OCI-LY7 (cell line): ENCODE measurements around the gene FAM118A. TPM values are rescaled to one million over a fixed set of nuclear protein-coding genes. Genes with fewer than 3 reads are reported as not detected.

Experiments used
- BruUV-seq: library from RNA; stranded (reverse); fragments of 400-500 nt; replicated peaks from 2 replicates; lab custom pipeline; 2021; lab: Mats Ljungman, UMichigan
- CTCF ChIA-PET: fragments of 300-600 bp; sonication (Branson Sonifier 250); formaldehyde crosslinking; loops from one replicate; lab custom pipeline; 2022; ENCODE audit warnings: antibody characterized with exemption; ENCODE audit not compliant: unreplicated experiment; lab: Charles Lee
- POLR2A ChIA-PET: fragments of 300-600 bp; sonication (Branson Sonifier 250); formaldehyde crosslinking; loops from one replicate; lab custom pipeline; 2022; ENCODE audit warnings: antibody characterized with exemption; lab: Charles Lee
- DNase-seq: peaks from one replicate; pipeline ENCODE4 v3.0.0-alpha.2; 2015; ENCODE audit warnings: low spot score
- H2AFZ ChIP-seq: fragments of 200-600 bp; sonication (generic), shearing (Covaris generic); 2 replicates; pipeline ENCODE4 v1.6.1; 2014; ENCODE audit warnings: mild to moderate bottlenecking, antibody characterized with exemption, low read length, moderate library complexity
- H3K27ac ChIP-seq: fragments of 200-600 bp; sonication (generic); 2 replicates; pipeline ENCODE4 v1.5.1; 2014; ENCODE audit warnings: mixed run types, low read depth, mild to moderate bottlenecking, moderate library complexity, low read length, inconsistent platforms; ENCODE audit not compliant: poor library complexity, severe bottlenecking
- H3K36me3 ChIP-seq: fragments of 200-600 bp; sonication (generic); 2 replicates; pipeline ENCODE4 v1.6.1; 2014; ENCODE audit warnings: mild to moderate bottlenecking, antibody characterized with exemption, low read length, moderate library complexity, mixed read lengths; ENCODE audit not compliant: insufficient read depth
- H3K4me1 ChIP-seq: fragments of 200-600 bp; sonication (generic); 2 replicates; pipeline ENCODE4 v1.5.1; 2014; ENCODE audit warnings: mild to moderate bottlenecking, low read length; ENCODE audit not compliant: insufficient read depth, poor library complexity, severe bottlenecking
- H3K4me2 ChIP-seq: fragments of 200-600 bp; sonication (generic); 2 replicates; pipeline ENCODE4 v1.6.1; 2014; ENCODE audit warnings: mild to moderate bottlenecking, low read length
- H3K4me3 ChIP-seq: fragments of 200-600 bp; sonication (generic); 2 replicates; pipeline ENCODE4 v1.5.1; 2014; ENCODE audit warnings: mild to moderate bottlenecking, low read depth, low read length; ENCODE audit not compliant: poor library complexity, severe bottlenecking
- H3K79me2 ChIP-seq: fragments of 200-600 bp; sonication (generic); 2 replicates; pipeline ENCODE4 v1.6.1; 2016; ENCODE audit warnings: low read depth, mild to moderate bottlenecking, low read length, moderate library complexity, mixed read lengths; ENCODE audit not compliant: insufficient read depth
- H3K9me2 ChIP-seq: fragments of 200-600 bp; sonication (generic); 2 replicates; pipeline ENCODE4 v1.6.1; 2016; ENCODE audit warnings: mild to moderate bottlenecking, low read length, mixed read lengths; ENCODE audit not compliant: insufficient read depth
- H3K9me3 ChIP-seq: fragments of 200-600 bp; sonication (generic); 2 replicates; pipeline ENCODE4 v1.6.1; 2014; ENCODE audit warnings: mild to moderate bottlenecking, mixed run types, low read length, mixed read lengths
- H4K20me1 ChIP-seq: fragments of 200-600 bp; sonication (generic); 2 replicates; pipeline ENCODE4 v1.6.1; 2014; ENCODE audit warnings: mild to moderate bottlenecking, antibody characterized with exemption, low read length, moderate library complexity, mixed read lengths; ENCODE audit not compliant: insufficient read depth
- EZH2phosphoT487 ChIP-seq: fragments of 200-600 bp; sonication (generic); IDR thresholded peaks from 2 replicates; pipeline ENCODE4 v1.6.1; 2018; ENCODE audit warnings: low read depth, borderline replicate concordance, mild to moderate bottlenecking, mixed run types, antibody characterized with exemption, low read length, moderate library complexity, mixed read lengths
- intact Hi-C: fragments of 100-400 bp; cut with micrococcal nuclease; formaldehyde crosslinking; loops from one replicate; pipeline ENCODE4 v1.10.0; 2022; ENCODE audit not compliant: unreplicated experiment
- total RNA-seq, 2 experiments: library from RNA; depleted of rRNA in 1 of 2; stranded (reverse); fragments of >200 nt in 1 of 2; shearing (Covaris generic) in 1 of 2; gene quantifications; 2 replicates each; pipeline ENCODE4 v1.2.3, GENCODE V29; 2014 to 2022
- TF ChIP-seq, protein P1 (sequence below): fragments of 200-600 bp; sonication (generic); conservative IDR thresholded peaks from 2 replicates; pipeline ENCODE4 v1.5.1; 2014; ENCODE audit warnings: mild to moderate bottlenecking, antibody characterized with exemption, low read length, moderate library complexity, mixed read lengths

The FAM118A gene
- total RNA-seq, 2 experiments from 2014 or later, result 27.6 to 41.5 TPM

DNA sequence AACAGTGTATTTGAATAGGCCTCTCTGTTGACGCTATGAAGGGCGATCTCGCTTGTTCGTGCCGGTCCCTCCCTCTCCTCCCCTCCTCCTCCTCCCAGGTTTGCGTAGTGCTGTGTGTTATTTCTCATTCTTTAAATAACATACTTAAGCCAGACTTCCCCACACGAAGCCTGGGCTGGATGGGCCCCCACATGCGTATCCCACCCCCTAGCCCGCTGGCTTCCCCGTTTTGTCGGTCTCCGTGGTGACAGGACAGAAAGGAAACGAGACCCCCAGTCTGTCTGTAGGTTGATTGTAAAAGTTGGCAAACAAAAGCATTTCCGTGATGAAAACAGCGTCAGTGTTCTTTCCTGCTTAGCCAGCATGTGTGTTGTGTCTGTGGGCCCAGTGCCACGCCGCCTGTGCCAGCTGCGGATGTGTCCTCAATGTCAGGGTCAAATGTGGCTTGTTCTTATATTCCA, 27.3 kb downstream of the FAM118A start:
- H4K20me1 ChIP-seq, result no peaks in the 10 kb centered on the region
- H3K4me1 ChIP-seq, result no peaks in the 10 kb centered on the region
- peaks cover 63% of the 10 kb centered on the region for H3K36me3 ChIP-seq
- no peak for DNase-seq
- ChIA-PET POLR2A (no interaction called here), CTCF (no interaction called here)
- no peaks in the 10 kb centered on the region for H3K79me2 ChIP-seq
- H2AFZ ChIP-seq, result no peak overlapping the region
- H3K9me3 ChIP-seq, result no peaks in the 10 kb centered on the region
- H3K4me3 ChIP-seq, result no peak overlapping the region
- TF ChIP-seq, protein P1, sequence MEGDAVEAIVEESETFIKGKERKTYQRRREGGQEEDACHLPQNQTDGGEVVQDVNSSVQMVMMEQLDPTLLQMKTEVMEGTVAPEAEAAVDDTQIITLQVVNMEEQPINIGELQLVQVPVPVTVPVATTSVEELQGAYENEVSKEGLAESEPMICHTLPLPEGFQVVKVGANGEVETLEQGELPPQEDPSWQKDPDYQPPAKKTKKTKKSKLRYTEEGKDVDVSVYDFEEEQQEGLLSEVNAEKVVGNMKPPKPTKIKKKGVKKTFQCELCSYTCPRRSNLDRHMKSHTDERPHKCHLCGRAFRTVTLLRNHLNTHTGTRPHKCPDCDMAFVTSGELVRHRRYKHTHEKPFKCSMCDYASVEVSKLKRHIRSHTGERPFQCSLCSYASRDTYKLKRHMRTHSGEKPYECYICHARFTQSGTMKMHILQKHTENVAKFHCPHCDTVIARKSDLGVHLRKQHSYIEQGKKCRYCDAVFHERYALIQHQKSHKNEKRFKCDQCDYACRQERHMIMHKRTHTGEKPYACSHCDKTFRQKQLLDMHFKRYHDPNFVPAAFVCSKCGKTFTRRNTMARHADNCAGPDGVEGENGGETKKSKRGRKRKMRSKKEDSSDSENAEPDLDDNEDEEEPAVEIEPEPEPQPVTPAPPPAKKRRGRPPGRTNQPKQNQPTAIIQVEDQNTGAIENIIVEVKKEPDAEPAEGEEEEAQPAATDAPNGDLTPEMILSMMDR, result no peak
- TF ChIP-seq EZH2phosphoT487, result no peak
- intact Hi-C loops, result no loop called here
- no TSS peak for BruUV-seq
- no peak overlapping the region for H3K27ac ChIP-seq
- no peak overlapping the region for H3K4me2 ChIP-seq
- no peaks in the 10 kb centered on the region for H3K9me2 ChIP-seq

DNA sequence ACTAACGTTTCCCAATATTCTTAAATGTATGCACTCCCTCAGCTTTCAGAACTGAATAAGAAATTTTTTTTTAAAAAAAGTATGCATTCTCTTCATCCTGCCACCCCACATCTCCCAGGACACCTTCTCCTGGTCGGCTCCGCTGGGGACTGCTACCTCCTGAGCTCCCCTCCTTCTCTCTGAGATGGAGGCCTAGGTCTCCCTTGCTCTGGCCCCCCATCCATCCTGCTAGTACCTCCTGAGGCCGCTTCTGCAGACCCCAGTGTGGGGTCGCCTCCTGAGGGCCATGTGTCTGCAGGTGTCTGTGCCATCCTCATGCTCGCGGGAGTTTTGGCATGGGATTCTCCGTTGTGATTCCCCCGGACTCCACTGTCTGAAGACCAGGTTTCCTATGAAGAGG, 27.8 kb downstream of the FAM118A start:
- ChIA-PET CTCF (no interaction called here), POLR2A (no interaction called here)
- intact Hi-C loops, result no loop called here
- Histone ChIP-seq H3K4me3 (no peak overlapping the region), H3K79me2 (no peaks in the 10 kb centered on the region), H3K4me2 (no peak overlapping the region), H3K9me2 (no peaks in the 10 kb centered on the region), H3K4me1 (no peaks in the 10 kb centered on the region), H3K27ac (no peak overlapping the region), H3K9me3 (no peaks in the 10 kb centered on the region), H2AFZ (no peak overlapping the region), H3K36me3 (peaks cover 59% of the 10 kb centered on the region), H4K20me1 (no peaks in the 10 kb centered on the region)
- no peak for TF ChIP-seq EZH2phosphoT487
- TF ChIP-seq, protein P1, result no peak
- no peak for DNase-seq
- BruUV-seq, result no TSS peak

DNA sequence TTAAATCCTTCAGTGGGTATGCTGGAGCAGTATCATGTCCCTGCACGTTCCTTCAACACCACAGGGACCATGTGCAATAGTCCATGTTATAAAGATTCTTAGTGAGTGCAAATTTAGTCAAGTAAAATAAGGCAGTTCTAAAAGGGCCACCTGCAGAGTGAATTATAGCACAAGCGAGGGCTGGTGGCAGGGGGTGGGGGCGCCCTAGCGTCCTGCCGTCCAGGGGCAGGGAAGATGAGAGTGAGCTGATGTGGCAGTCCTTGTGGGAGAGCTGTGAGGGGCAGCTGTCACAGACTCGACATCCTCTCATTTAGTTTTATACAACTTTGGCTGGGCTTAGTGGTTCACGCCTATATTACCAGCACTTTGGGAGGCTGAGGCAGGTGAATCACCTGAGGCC, 29.1 kb downstream of the FAM118A start:
- no peak for DNase-seq
- Histone ChIP-seq H3K9me3 (no peaks in the 10 kb centered on the region), H3K4me3 (no peak overlapping the region), H3K27ac (no peak overlapping the region), H3K4me2 (no peak overlapping the region), H3K9me2 (no peaks in the 10 kb centered on the region), H3K4me1 (no peaks in the 10 kb centered on the region), H2AFZ (no peak overlapping the region), H4K20me1 (no peaks in the 10 kb centered on the region), H3K36me3 (peaks cover 60% of the 10 kb centered on the region), H3K79me2 (no peaks in the 10 kb centered on the region)
- no TSS peak for BruUV-seq
- POLR2A ChIA-PET, result no interaction called here
- no peak for TF ChIP-seq EZH2phosphoT487
- TF ChIP-seq, protein P1, result no peak
- intact Hi-C loops, result no loop called here
- CTCF ChIA-PET, result no interaction called here
